Urinary bladder (tissue), 4 donors: ENCODE results near the gene ZNF655. TPM values are rescaled to one million over a fixed set of nuclear protein-coding genes. Genes with fewer than 3 reads are reported as not detected.

Source experiments
- DNase-seq: peaks from one replicate; pipeline ENCODE4 v3.0.0-alpha.2; 2015; ENCODE audit errors: extremely low spot score
- H3K27ac ChIP-seq: one replicate; pipeline ENCODE4 v1.5.1; 2013; ENCODE audit warnings: low read depth, mild to moderate bottlenecking, moderate library complexity
- H3K36me3 ChIP-seq: one replicate; pipeline ENCODE4 v1.6.1; 2013; ENCODE audit warnings: mild to moderate bottlenecking, moderate library complexity; ENCODE audit not compliant: insufficient read depth
- H3K4me1 ChIP-seq: one replicate; pipeline ENCODE4 v1.6.1; 2013; ENCODE audit warnings: mild to moderate bottlenecking, moderate library complexity; ENCODE audit not compliant: insufficient read depth
- H3K4me3 ChIP-seq: one replicate; pipeline ENCODE4 v1.5.1; 2013; ENCODE audit warnings: low read depth, low read length
- WGBS: extraction: QIAGEN DNeasy Blood & Tissue Kit; methylation state at CpG from one replicate; pipeline ENCODE4 v1.1.7; 2013; 5-methylcytosine and 5-hydroxymethylcytosine counted together
- polyA plus RNA-seq: library from polyadenylated mRNA; stranded (reverse); fragments of 200-250 nt; gene quantifications from one replicate; pipeline ENCODE4 v1.2.3, GENCODE V29; 2013
- total RNA-seq: library from RNA; depleted of rRNA; stranded (reverse); fragments of >200 nt; gene quantifications from one replicate; pipeline ENCODE4 v1.2.3, GENCODE V29; 2014
- donor health status: healthy with polysubstance abuse.
- donor health status: healthy.

ZNF655 gene
- total and polyA plus RNA-seq, 2 donors: 52.0 to 127 TPM

GRCh38 chr7:99605527-99605926 lies 47.1 kb downstream of the ZNF655 start:
- Histone ChIP-seq H3K27ac (no peak overlapping the region), H3K4me3 (no peak overlapping the region), H3K36me3 (no peaks in the 10 kb centered on the region), H3K4me1 (no peaks in the 10 kb centered on the region)
- WGBS: 94% methylated on average over 7 of the region's 7 CpGs
- DNase-seq: no peak

DNA sequence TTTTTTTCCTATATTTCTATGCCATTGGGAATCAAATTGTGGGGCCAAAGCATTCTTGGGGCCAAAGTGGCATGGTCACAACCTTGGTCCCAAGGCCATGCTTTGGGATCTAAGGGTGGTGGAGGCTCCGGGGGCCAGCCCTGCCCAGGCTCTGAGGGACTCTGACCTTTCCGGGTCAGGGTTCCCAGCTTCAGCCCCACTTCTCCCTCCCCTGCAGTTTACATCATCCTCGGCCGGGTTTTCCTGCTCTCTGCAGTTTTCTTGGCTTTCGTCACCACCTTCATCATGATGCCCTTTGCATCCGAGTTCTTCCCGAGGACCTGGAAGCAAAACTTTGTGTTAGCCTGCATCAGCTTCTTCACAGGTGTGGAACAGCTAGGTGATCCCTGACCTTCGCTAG lies 48.1 kb downstream of the ZNF655 start:
- Histone ChIP-seq H3K4me1 (no peaks in the 10 kb centered on the region), H3K36me3 (no peaks in the 10 kb centered on the region), H3K27ac (no peak overlapping the region), H3K4me3 (no peak overlapping the region)
- WGBS: 73% methylated on average over 8 of the region's 8 CpGs
- no peak for DNase-seq

- DNase-seq: no peak
- 74% methylated on average over 9 of the region's 9 CpGs for WGBS
Observed at GRCh38 chr7:99607548-99607947, 49.1 kb downstream of the ZNF655 start.

DNA sequence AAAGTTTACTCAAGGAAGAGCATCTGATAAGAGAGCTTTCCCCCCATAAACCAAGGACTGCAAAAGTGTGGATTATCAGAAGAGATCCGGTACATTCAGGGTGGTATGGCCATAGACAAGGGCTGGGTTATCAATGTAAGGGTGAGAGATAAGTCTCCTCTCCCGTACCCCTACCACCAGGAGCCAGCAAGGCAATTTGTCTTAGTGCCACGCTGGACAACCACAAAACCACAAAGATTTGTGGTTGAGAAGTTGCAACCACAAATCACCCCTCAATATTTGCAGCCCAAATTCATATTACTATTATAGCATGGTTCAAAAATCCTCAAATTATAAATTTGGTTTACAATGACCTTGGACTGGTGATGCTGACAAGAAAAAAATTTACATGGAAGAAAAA lies 56.1 kb downstream of the ZNF655 start:
- no peaks in the 10 kb centered on the region for H3K36me3 ChIP-seq
- no peak overlapping the region for H3K4me3 ChIP-seq
- H3K4me1 ChIP-seq: peaks cover 2% of the 10 kb centered on the region
- no peak overlapping the region for H3K27ac ChIP-seq
- 64% methylated on average over 3 of the region's 3 CpGs for WGBS
- DNase-seq: no peak

More at GRCh38 chr7:99607548-99607947, 49.1 kb downstream of the ZNF655 start:
- Histone ChIP-seq H3K4me1 (no peaks in the 10 kb centered on the region), H3K27ac (no peak overlapping the region), H3K4me3 (no peak overlapping the region), H3K36me3 (no peaks in the 10 kb centered on the region)

GRCh38 chr7:99615989-99616358 lies 57.5 kb downstream of the ZNF655 start:
- 90% methylated on average over 5 of the region's 5 CpGs for WGBS
- H3K4me1 ChIP-seq: peaks cover 2% of the 10 kb centered on the region
- no peak overlapping the region for H3K27ac ChIP-seq
- H3K36me3 ChIP-seq: no peaks in the 10 kb centered on the region
- DNase-seq: no peak
- H3K4me3 ChIP-seq: peak overlapping the region; percentile 93

- WGBS: under 1% methylated on average over 60 of the region's 60 CpGs
- peaks cover 2% of the 10 kb centered on the region for H3K4me1 ChIP-seq
- no peaks in the 10 kb centered on the region for H3K36me3 ChIP-seq
Observed at GRCh38 chr7:99616359-99617191, 58.1 kb downstream of the ZNF655 start, which contains the start of gene ZSCAN25. TSS of gene ZSCAN25 (plus strand) at chr7:99616946. CDS start at chr7:99619607, 2,661 bp downstream.

GRCh38 chr7:99617192-99617781 lies 58.8 kb downstream of the ZNF655 start:
- H3K27ac ChIP-seq: peak overlapping the region; percentile 63
- DNase-seq: no peak
- peaks cover 2% of the 10 kb centered on the region for H3K4me1 ChIP-seq
- H3K36me3 ChIP-seq: no peaks in the 10 kb centered on the region
- H3K4me3 ChIP-seq: peak overlapping the region; percentile 93
- WGBS: 16% methylated on average over 22 of the region's 22 CpGs

More at GRCh38 chr7:99616359-99617191, 58.1 kb downstream of the ZNF655 start, which contains the start of gene ZSCAN25:
- Histone ChIP-seq H3K4me3 (peak within 1 kb of the TSS; percentile 93), H3K27ac (peak within 1 kb of the TSS; percentile 63)
- DNase-seq: peak; percentile 81

DNA sequence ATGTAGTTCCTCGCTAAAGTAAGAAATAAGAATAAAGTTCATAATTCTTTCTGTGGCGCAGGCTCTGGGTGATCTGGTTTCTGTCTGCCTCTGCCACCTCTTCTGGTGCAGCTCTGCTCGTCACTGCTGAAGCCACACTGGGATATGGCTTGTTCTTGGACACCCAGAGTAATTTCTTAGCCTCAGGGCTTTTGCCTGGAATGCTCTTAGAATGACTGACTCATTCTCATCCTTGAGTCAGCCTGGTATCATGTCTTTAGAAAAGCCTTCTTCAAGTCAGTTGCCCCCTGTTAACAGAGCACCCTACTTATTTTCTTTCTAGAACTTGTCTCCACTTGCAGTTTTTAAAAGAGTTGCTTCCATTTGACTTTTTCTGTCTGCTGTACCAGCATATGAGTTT lies 60.3 kb downstream of the ZNF655 start:
- Histone ChIP-seq H3K36me3 (no peaks in the 10 kb centered on the region), H3K4me1 (peaks cover 2% of the 10 kb centered on the region), H3K4me3 (no peak overlapping the region), H3K27ac (no peak overlapping the region)
- WGBS: 88% methylated on average over 3 of the region's 3 CpGs
- DNase-seq: no peak

GRCh38 chr7:99619571-99620130 lies 61.2 kb downstream of the ZNF655 start:
- no peak for DNase-seq
- Histone ChIP-seq H3K4me3 (no peak overlapping the region), H3K36me3 (peaks cover 2% of the 10 kb centered on the region), H3K4me1 (peaks cover 2% of the 10 kb centered on the region), H3K27ac (no peak overlapping the region)
- WGBS: 94% methylated on average over 18 of the region's 18 CpGs

DNA sequence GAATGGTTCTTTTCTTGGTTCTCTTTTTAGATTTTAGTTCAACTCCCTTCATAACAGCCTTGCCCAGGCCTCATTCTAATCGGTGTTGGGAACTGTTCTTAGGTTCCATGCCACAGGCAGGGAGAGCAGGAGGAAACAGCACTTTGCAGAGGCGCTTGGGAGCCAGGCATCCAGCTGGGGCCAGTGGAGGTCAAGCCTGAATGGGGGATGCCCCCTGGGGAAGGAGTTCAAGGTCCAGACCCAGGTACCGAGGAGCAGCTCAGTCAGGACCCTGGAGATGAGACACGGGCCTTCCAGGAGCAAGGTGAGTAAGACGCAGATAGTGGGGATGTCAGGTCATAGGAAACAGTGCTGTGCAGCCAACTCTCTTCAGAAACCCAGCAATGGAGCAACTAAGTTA lies 62.8 kb downstream of the ZNF655 start:
- H3K4me3 ChIP-seq: no peak overlapping the region
- no peak for DNase-seq
- peaks cover 2% of the 10 kb centered on the region for H3K4me1 ChIP-seq
- H3K36me3 ChIP-seq: peaks cover 3% of the 10 kb centered on the region
- WGBS: 92% methylated on average over 5 of the region's 5 CpGs
- H3K27ac ChIP-seq: no peak overlapping the region

GRCh38 chr7:99622596-99622995 lies 64.2 kb downstream of the ZNF655 start:
- H3K27ac ChIP-seq: no peak overlapping the region
- 95% methylated on average over 10 of the region's 10 CpGs for WGBS
- H3K4me1 ChIP-seq: no peaks in the 10 kb centered on the region
- peaks cover 5% of the 10 kb centered on the region for H3K36me3 ChIP-seq
- DNase-seq: no peak
- H3K4me3 ChIP-seq: no peak overlapping the region

DNA sequence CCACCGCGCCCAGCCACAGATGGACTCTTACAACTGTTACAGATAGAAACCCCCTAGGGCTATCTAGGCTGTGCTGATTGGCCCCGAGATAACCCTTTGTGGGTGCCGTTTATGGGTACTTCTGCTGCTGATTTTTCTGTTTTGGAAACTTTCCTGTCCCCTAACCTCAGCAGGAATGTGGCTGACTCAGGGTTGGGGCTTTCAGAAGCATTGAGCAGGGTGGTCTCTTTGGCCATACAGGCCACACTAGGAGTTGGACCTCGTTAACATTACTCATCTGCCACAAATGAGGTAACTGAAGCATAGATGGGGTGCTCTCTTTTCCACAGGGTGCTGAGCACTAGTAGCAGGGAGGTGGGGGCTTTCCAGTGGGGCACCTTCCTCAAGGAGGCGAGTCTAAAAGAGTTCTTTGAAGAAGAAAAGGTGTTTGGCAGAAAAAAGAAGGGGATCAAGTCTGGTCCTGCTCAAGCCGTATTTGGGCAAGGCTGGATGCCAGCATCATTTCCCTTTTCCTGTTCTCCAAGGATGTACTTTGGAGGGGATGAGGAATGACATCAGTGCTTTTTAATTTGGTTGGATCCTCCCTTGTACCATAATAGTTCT lies 64.8 kb downstream of the ZNF655 start:
- 88% methylated on average over 7 of the region's 7 CpGs for WGBS
- DNase-seq: no peak
- Histone ChIP-seq H3K4me1 (no peaks in the 10 kb centered on the region), H3K4me3 (no peak overlapping the region), H3K27ac (no peak overlapping the region), H3K36me3 (peaks cover 6% of the 10 kb centered on the region)

DNA sequence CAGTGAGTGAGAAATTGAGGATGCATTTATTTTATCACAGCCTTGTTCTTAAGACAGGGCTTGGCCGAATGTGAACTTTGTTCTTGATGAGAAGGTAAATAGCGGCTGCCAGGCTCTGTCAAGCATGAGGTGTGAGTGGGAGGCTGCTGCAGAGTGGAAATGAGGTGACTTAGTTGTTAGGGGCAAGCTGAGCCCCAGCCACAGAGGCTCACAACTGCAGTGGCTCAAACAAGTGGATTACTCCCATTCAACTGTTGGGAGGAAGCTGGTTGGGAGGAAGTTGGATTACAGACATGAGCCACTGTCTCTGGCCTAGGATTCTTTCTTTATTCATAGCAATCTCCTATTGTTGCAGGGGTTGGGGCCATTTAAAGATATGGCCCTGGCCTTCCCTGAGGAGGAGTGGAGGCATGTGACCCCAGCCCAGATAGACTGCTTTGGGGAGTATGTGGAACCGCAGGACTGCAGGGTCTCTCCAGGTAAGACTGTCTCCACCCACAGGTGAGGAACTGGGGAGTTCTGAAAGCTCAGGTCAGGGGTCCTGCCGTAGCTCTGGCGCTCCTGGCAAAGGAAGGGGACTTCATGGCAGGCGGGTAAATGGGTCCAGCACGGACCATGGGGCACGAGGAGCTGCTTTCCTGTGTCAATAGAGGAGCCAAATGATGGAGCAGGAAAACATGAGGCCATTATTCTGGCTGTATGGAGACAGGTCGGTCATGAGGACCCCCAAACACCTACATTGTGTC lies 65.4 kb downstream of the ZNF655 start:
- 94% methylated on average over 9 of the region's 9 CpGs for WGBS
- Histone ChIP-seq H3K36me3 (peaks cover 8% of the 10 kb centered on the region), H3K4me3 (no peak overlapping the region), H3K27ac (no peak overlapping the region), H3K4me1 (no peaks in the 10 kb centered on the region)
- DNase-seq: no peak
